ENCODE data around the gene LDLRAD2.

LDLRAD2 gene

DNA sequence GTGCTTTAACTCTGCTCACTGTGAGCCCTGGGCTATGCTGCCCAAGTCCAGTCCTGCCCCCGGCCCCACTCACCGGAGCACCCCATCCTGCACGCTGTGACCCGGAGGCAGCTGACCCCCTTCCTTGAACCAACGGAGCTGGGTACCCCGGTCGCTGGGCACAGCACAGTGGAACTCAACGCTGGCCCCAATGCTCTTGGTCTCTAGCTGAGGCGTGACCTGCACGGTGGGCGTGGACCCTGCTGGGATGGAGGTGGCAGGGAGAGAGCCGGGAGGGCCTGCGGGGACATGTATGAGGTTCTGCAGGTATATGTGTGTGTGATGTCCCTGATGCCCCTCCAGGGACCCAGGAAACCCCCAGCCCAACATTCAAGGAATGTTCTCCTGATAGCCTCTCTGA, 24.7 kb downstream of the LDLRAD2 start:
- Histone ChIP-seq H3K27me3 (ENCODE audit: insufficient read depth, poor library complexity, severe bottlenecking) (no peaks in the 10 kb centered on the region), H3K27ac (replicated peaks) (no peak overlapping the region), H3K4me3 (replicated peaks; ENCODE audit: insufficient read depth, low read length) (no peak overlapping the region)
- TF ChIP-seq, protein P1, sequence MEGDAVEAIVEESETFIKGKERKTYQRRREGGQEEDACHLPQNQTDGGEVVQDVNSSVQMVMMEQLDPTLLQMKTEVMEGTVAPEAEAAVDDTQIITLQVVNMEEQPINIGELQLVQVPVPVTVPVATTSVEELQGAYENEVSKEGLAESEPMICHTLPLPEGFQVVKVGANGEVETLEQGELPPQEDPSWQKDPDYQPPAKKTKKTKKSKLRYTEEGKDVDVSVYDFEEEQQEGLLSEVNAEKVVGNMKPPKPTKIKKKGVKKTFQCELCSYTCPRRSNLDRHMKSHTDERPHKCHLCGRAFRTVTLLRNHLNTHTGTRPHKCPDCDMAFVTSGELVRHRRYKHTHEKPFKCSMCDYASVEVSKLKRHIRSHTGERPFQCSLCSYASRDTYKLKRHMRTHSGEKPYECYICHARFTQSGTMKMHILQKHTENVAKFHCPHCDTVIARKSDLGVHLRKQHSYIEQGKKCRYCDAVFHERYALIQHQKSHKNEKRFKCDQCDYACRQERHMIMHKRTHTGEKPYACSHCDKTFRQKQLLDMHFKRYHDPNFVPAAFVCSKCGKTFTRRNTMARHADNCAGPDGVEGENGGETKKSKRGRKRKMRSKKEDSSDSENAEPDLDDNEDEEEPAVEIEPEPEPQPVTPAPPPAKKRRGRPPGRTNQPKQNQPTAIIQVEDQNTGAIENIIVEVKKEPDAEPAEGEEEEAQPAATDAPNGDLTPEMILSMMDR (IDR thresholded peaks at IDR 0.05; ENCODE audit: insufficient read depth, low read length): no peak
- TF ChIP-seq, protein P2, sequence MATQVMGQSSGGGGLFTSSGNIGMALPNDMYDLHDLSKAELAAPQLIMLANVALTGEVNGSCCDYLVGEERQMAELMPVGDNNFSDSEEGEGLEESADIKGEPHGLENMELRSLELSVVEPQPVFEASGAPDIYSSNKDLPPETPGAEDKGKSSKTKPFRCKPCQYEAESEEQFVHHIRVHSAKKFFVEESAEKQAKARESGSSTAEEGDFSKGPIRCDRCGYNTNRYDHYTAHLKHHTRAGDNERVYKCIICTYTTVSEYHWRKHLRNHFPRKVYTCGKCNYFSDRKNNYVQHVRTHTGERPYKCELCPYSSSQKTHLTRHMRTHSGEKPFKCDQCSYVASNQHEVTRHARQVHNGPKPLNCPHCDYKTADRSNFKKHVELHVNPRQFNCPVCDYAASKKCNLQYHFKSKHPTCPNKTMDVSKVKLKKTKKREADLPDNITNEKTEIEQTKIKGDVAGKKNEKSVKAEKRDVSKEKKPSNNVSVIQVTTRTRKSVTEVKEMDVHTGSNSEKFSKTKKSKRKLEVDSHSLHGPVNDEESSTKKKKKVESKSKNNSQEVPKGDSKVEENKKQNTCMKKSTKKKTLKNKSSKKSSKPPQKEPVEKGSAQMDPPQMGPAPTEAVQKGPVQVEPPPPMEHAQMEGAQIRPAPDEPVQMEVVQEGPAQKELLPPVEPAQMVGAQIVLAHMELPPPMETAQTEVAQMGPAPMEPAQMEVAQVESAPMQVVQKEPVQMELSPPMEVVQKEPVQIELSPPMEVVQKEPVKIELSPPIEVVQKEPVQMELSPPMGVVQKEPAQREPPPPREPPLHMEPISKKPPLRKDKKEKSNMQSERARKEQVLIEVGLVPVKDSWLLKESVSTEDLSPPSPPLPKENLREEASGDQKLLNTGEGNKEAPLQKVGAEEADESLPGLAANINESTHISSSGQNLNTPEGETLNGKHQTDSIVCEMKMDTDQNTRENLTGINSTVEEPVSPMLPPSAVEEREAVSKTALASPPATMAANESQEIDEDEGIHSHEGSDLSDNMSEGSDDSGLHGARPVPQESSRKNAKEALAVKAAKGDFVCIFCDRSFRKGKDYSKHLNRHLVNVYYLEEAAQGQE (IDR thresholded peaks at IDR 0.05; ENCODE audit: insufficient replicate concordance, low read depth): no peak
- TF ChIP-seq POLR2AphosphoS5 (IDR thresholded peaks at IDR 0.05; ENCODE audit: low read depth): no peak
- TF ChIP-seq SPI1 (IDR thresholded peaks at IDR 0.05; ENCODE audit: borderline replicate concordance, low read depth): no peak
- TF ChIP-seq GABPA (IDR thresholded peaks at IDR 0.05; ENCODE audit: low read depth): no peak
- no peak for DNase-seq (ENCODE audit: low read depth in 1 of 2, low spot score in 1 of 2)

DNA sequence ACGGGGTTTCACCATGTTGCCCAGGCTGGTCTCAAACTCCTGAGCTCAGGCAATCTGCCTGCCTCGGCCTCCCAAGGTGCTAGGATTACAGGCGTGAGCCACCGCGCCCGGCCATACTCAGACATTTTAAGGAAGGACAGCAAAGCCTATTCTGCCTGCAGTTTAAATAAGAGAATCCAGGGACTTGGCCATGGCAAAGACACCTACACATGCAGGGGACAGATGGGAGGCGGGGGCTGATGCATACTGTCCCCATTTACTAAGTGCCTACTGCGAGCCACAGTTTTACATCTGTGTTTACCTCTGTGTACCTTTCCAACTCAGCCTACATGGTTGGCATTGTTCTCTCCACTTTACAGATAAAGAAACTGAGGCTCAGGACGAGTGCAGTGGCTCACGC, 25.4 kb downstream of the LDLRAD2 start:
- Histone ChIP-seq H3K27ac (replicated peaks) (no peak overlapping the region), H3K4me3 (replicated peaks; ENCODE audit: insufficient read depth, low read length) (no peak overlapping the region), H3K27me3 (ENCODE audit: insufficient read depth, poor library complexity, severe bottlenecking) (no peaks in the 10 kb centered on the region)
- DNase-seq (ENCODE audit: low read depth in 1 of 2, low spot score in 1 of 2): no peak
- TF ChIP-seq GABPA (IDR thresholded peaks at IDR 0.05; ENCODE audit: low read depth) (no peak), POLR2AphosphoS5 (IDR thresholded peaks at IDR 0.05; ENCODE audit: low read depth) (no peak), SPI1 (IDR thresholded peaks at IDR 0.05; ENCODE audit: borderline replicate concordance, low read depth) (no peak)
- TF ChIP-seq, protein P2 (IDR thresholded peaks at IDR 0.05; ENCODE audit: insufficient replicate concordance, low read depth): no peak
- TF ChIP-seq, protein P1 (IDR thresholded peaks at IDR 0.05; ENCODE audit: insufficient read depth, low read length): no peak

DNA sequence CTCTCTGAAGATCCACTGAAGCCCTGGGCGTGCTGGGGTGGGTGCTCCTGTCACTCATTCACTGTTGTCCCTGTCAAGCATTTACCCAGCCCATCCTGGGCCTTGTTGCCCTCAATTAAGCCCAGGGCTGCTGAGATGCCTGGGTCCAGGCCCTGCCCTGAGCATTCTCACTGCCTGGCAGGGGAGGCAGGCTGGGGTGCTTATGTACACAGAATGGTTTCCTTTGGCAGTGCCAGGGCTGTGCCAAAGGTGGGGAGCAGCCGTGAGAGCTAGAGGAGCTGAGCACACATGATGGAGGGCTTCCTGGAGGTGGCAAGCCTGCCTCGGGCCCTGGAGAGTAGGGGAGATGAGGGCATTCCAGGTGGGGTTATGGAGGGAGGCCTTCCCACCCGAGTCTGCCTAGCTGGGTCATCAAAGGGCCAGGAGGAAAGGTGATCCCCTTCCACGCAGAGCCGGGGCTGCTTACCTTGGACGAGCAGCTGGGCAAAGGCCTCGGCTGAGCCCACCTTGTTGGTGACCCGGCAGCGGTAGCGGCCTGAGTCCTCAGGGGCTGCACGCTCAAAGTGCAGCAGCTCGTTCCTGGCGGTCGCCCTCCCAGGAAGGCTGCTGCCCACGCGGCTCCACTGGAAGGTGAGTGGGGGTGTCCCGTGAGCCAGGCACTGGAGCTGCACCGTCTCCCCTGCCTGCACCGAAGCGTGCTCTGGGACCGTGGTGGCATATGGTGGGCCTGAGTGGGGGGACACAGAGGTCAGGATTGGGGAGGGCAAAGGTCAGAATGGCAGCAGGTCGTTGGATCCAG, 26.5 kb downstream of the LDLRAD2 start:
- Histone ChIP-seq H3K4me3 (replicated peaks; ENCODE audit: insufficient read depth, low read length) (no peak overlapping the region), H3K27ac (replicated peaks) (no peak overlapping the region), H3K27me3 (ENCODE audit: insufficient read depth, poor library complexity, severe bottlenecking) (no peaks in the 10 kb centered on the region)
- DNase-seq (ENCODE audit: low read depth in 1 of 2, low spot score in 1 of 2): no peak
- TF ChIP-seq GABPA (IDR thresholded peaks at IDR 0.05; ENCODE audit: low read depth): no peak
- TF ChIP-seq SPI1 (IDR thresholded peaks at IDR 0.05; ENCODE audit: borderline replicate concordance, low read depth): no peak
- TF ChIP-seq, protein P1 (IDR thresholded peaks at IDR 0.05; ENCODE audit: insufficient read depth, low read length): no peak
- TF ChIP-seq, protein P2 (IDR thresholded peaks at IDR 0.05; ENCODE audit: insufficient replicate concordance, low read depth): no peak
- no peak for TF ChIP-seq POLR2AphosphoS5 (IDR thresholded peaks at IDR 0.05; ENCODE audit: low read depth)
